HUES48 (cell line): ENCODE data around the gene CPNE8.

ENCODE experiments used
- H3K27ac ChIP-seq: one replicate; pipeline ENCODE4 v1.7.0; 2013; ENCODE audit warnings: low read depth, low read length, inconsistent platforms
- H3K27me3 ChIP-seq: 2 replicates; pipeline ENCODE4 v1.6.1; 2013; ENCODE audit warnings: mild to moderate bottlenecking, low read length; ENCODE audit not compliant: control insufficient read depth, insufficient read depth
- H3K36me3 ChIP-seq: 2 replicates; pipeline ENCODE4 v1.6.1; 2013; ENCODE audit warnings: low read length; ENCODE audit not compliant: control insufficient read depth, insufficient read depth
- H3K4me1 ChIP-seq: 2 replicates; pipeline ENCODE4 v1.6.1; 2013; ENCODE audit warnings: mild to moderate bottlenecking, low read length; ENCODE audit not compliant: control insufficient read depth, insufficient read depth
- H3K4me3 ChIP-seq: 2 replicates; pipeline ENCODE4 v1.5.1; 2013; ENCODE audit warnings: mild to moderate bottlenecking, low read depth, low read length
- H3K9ac ChIP-seq: 2 replicates; pipeline ENCODE4 v1.6.1; 2013; ENCODE audit warnings: mild to moderate bottlenecking, low read depth, low read length, moderate library complexity
- H3K9me3 ChIP-seq: 2 replicates; pipeline ENCODE4 v1.6.1; 2013; ENCODE audit warnings: low read length; ENCODE audit not compliant: control insufficient read depth, insufficient read depth

CPNE8 gene

GRCh38 chr12:38915429-38916182 is 10.2 kb upstream of the CPNE8 start:
- Histone ChIP-seq H3K4me3 (no peak overlapping the region), H3K27ac (no peak overlapping the region), H3K36me3 (no peaks in the 10 kb centered on the region), H3K27me3 (no peaks in the 10 kb centered on the region), H3K4me1 (no peaks in the 10 kb centered on the region), H3K9me3 (no peaks in the 10 kb centered on the region), H3K9ac (no peak overlapping the region)

GRCh38 chr12:38912116-38912515 is 6.7 kb upstream of the CPNE8 start:
- no peak overlapping the region for H3K27ac ChIP-seq
- no peak overlapping the region for H3K9ac ChIP-seq
- H3K27me3 ChIP-seq: no peaks in the 10 kb centered on the region
- peaks cover 3% of the 10 kb centered on the region; the same call in 1 of the 2 replicates for H3K4me1 ChIP-seq
- no peak overlapping the region for H3K4me3 ChIP-seq
- no peaks in the 10 kb centered on the region for H3K9me3 ChIP-seq
- no peaks in the 10 kb centered on the region for H3K36me3 ChIP-seq

- Histone ChIP-seq H3K9me3 (no peaks in the 10 kb centered on the region), H3K36me3 (no peaks in the 10 kb centered on the region), H3K9ac (no peak overlapping the region), H3K27me3 (no peaks in the 10 kb centered on the region), H3K4me1 (peaks cover 5% of the 10 kb centered on the region; the same call in 1 of the 2 replicates), H3K27ac (no peak overlapping the region), H3K4me3 (no peak overlapping the region)
These were observed 6.2 kb upstream of the CPNE8 start for GRCh38 chr12:38911611-38912010.

- Histone ChIP-seq H3K4me3 (peak overlapping the region; percentile 70), H3K9ac (no peak overlapping the region), H3K4me1 (peaks cover 14% of the 10 kb centered on the region; the same call in 1 of the 2 replicates), H3K36me3 (no peaks in the 10 kb centered on the region), H3K27ac (no peak overlapping the region), H3K27me3 (peaks cover 12% of the 10 kb centered on the region; the same call in 1 of the 2 replicates), H3K9me3 (no peaks in the 10 kb centered on the region)
These were observed 2.0 kb upstream of the CPNE8 start for GRCh38 chr12:38907201-38907923.

- Histone ChIP-seq H3K4me1 (peaks cover 14% of the 10 kb centered on the region; the same call in 1 of the 2 replicates), H3K4me3 (peak overlapping the region; percentile 70), H3K36me3 (no peaks in the 10 kb centered on the region), H3K9me3 (no peaks in the 10 kb centered on the region), H3K9ac (peak overlapping the region; percentile 68), H3K27me3 (peaks cover 12% of the 10 kb centered on the region; the same call in 1 of the 2 replicates), H3K27ac (no peak overlapping the region)
These were observed 1.2 kb upstream of the CPNE8 start for GRCh38 chr12:38906482-38907200.

- Histone ChIP-seq H3K9ac (peak overlapping the region; percentile 29; the same call in 1 of the 2 replicates), H3K4me3 (peak overlapping the region; percentile 70), H3K27ac (peak overlapping the region; percentile 69)
These were observed 583 bp downstream of the CPNE8 start for GRCh38 chr12:38904537-38905479.

GRCh38 chr12:38903596-38903995 is 1.8 kb downstream of the CPNE8 start:
- Histone ChIP-seq H3K9me3 (no peaks in the 10 kb centered on the region), H3K36me3 (no peaks in the 10 kb centered on the region), H3K4me3 (no peak overlapping the region), H3K27ac (no peak overlapping the region), H3K27me3 (peaks cover 12% of the 10 kb centered on the region; the same call in 1 of the 2 replicates), H3K4me1 (peaks cover 20% of the 10 kb centered on the region), H3K9ac (no peak overlapping the region)

More at GRCh38 chr12:38904537-38905479, 583 bp downstream of the CPNE8 start:
- Histone ChIP-seq H3K4me1 (peaks cover 14% of the 10 kb centered on the region; the same call in 1 of the 2 replicates), H3K9me3 (no peaks in the 10 kb centered on the region), H3K36me3 (no peaks in the 10 kb centered on the region), H3K27me3 (peaks cover 12% of the 10 kb centered on the region; the same call in 1 of the 2 replicates)

- Histone ChIP-seq H3K36me3 (no peaks in the 10 kb centered on the region), H3K27me3 (no peaks in the 10 kb centered on the region), H3K4me1 (peaks cover 28% of the 10 kb centered on the region), H3K9me3 (no peaks in the 10 kb centered on the region), H3K9ac (0 out of 2 replicates have a peak overlapping the region, but pooled peaks have one; percentile 14), H3K27ac (peak overlapping the region; percentile 64), H3K4me3 (no peak overlapping the region)
These were observed 7.2 kb downstream of the CPNE8 start for GRCh38 chr12:38898001-38898684.

GRCh38 chr12:38895446-38895845 is 9.9 kb downstream of the CPNE8 start:
- H3K36me3 ChIP-seq: no peaks in the 10 kb centered on the region
- peaks cover 28% of the 10 kb centered on the region for H3K4me1 ChIP-seq
- H3K27me3 ChIP-seq: no peaks in the 10 kb centered on the region
- H3K9me3 ChIP-seq: peaks cover 6% of the 10 kb centered on the region; the same call in 1 of the 2 replicates
- no peak overlapping the region for H3K27ac ChIP-seq
- no peak overlapping the region for H3K9ac ChIP-seq
- no peak overlapping the region for H3K4me3 ChIP-seq
